ENCODE measurements around the gene RTN1. TPM values are rescaled to one million over a fixed set of nuclear protein-coding genes. Genes with fewer than 3 reads are reported as not detected.

RTN1 gene
- polyA plus RNA-seq, 1 of the 3 experiments (the other 2 are of a cell fraction), result 1.6 TPM

DNA sequence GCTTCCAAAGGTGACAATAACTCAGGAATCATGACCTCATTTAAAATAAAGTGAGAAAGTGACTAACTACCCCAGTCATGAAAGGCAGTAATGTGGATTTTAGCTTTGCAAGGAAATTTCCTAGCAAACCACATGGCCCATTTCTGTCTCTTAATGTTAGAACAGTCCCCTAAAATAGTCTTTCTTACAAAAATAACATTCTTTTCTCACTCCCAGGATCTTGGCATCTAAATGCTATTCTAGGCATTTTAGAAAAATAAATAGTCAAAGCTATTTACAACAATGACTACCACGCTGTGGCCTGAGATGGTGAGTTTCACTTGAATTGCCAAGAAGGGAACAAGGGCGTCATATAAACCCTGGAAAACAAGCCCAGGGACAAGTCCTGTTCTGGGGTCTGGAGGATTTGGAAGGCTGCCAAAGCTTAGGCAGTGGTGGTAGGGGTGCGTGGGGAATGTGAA, 192.8 kb downstream of the RTN1 start:
- DNase-seq, result no peak
- POLR2A ChIA-PET, result no interaction called here

DNA sequence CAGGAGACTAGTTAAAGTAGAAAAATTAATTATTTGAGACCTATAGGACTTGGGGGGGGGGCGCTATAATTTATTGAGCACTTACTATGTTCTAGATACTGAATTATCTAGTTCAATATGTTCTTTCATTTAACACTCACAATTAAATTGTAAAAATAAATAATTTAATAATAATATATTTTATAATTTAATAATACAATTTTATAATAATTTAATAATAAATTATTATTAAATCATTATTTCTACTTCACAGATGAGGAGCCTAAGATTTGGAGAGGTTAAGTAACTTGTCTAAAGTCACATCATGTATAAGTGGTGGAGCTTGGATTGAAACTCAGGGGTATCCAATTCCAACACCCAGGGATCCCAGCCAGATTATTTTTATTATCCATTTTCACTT, 195.2 kb downstream of the RTN1 start:
- no peaks in the 10 kb centered on the region for H3K27me3 ChIP-seq (ENCODE audit: insufficient read depth)
- H3K36me3 ChIP-seq (replicated peaks in 1 of 2; ENCODE audit: control insufficient read depth in 1 of 2, insufficient read depth in 2 of 2, low read length in 1 of 2), result no peaks in the 10 kb centered on the region
- no peak overlapping the region for H3K4me2 ChIP-seq
- no peaks in the 10 kb centered on the region for H3K79me2 ChIP-seq (ENCODE audit: insufficient read depth)
- no peak for TF ChIP-seq EZH2phosphoT487 (IDR thresholded peaks at IDR 0.05; ENCODE audit: borderline replicate concordance, low read depth)
- no peak for TF ChIP-seq FOSL2 (IDR thresholded peaks at IDR 0.05; ENCODE audit: borderline replicate concordance, low read depth)
- no peak for TF ChIP-seq POLR2AphosphoS5 (IDR thresholded peaks at IDR 0.05; ENCODE audit: low read depth, low read length)
- TF ChIP-seq YY1 (IDR thresholded peaks at IDR 0.05; ENCODE audit: low read depth), result no peak
- no peak for TF ChIP-seq NRF1 (IDR thresholded peaks at IDR 0.05; ENCODE audit: low read depth, low read length)
- no peak for TF ChIP-seq ELF1 (IDR thresholded peaks at IDR 0.05)
- TF ChIP-seq TEAD4 (IDR thresholded peaks at IDR 0.05; ENCODE audit: borderline replicate concordance, insufficient read depth), result no peak
- TF ChIP-seq, protein P1, sequence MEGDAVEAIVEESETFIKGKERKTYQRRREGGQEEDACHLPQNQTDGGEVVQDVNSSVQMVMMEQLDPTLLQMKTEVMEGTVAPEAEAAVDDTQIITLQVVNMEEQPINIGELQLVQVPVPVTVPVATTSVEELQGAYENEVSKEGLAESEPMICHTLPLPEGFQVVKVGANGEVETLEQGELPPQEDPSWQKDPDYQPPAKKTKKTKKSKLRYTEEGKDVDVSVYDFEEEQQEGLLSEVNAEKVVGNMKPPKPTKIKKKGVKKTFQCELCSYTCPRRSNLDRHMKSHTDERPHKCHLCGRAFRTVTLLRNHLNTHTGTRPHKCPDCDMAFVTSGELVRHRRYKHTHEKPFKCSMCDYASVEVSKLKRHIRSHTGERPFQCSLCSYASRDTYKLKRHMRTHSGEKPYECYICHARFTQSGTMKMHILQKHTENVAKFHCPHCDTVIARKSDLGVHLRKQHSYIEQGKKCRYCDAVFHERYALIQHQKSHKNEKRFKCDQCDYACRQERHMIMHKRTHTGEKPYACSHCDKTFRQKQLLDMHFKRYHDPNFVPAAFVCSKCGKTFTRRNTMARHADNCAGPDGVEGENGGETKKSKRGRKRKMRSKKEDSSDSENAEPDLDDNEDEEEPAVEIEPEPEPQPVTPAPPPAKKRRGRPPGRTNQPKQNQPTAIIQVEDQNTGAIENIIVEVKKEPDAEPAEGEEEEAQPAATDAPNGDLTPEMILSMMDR (IDR thresholded peaks at IDR 0.05), result no peak
- TF ChIP-seq, protein P2, sequence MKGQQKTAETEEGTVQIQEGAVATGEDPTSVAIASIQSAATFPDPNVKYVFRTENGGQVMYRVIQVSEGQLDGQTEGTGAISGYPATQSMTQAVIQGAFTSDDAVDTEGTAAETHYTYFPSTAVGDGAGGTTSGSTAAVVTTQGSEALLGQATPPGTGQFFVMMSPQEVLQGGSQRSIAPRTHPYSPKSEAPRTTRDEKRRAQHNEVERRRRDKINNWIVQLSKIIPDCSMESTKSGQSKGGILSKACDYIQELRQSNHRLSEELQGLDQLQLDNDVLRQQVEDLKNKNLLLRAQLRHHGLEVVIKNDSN (IDR thresholded peaks at IDR 0.05; ENCODE audit: borderline replicate concordance, low read depth), result no peak
- TF ChIP-seq, protein P3, sequence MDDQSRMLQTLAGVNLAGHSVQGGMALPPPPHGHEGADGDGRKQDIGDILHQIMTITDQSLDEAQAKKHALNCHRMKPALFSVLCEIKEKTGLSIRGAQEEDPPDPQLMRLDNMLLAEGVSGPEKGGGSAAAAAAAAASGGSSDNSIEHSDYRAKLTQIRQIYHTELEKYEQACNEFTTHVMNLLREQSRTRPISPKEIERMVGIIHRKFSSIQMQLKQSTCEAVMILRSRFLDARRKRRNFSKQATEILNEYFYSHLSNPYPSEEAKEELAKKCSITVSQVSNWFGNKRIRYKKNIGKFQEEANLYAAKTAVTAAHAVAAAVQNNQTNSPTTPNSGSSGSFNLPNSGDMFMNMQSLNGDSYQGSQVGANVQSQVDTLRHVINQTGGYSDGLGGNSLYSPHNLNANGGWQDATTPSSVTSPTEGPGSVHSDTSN (IDR thresholded peaks at IDR 0.05), result no peak
- TF ChIP-seq CHD2 (IDR thresholded peaks at IDR 0.05; ENCODE audit: low read length, partially characterized antibody), result no peak
- TF ChIP-seq, protein P4, sequence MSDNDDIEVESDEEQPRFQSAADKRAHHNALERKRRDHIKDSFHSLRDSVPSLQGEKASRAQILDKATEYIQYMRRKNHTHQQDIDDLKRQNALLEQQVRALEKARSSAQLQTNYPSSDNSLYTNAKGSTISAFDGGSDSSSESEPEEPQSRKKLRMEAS (IDR thresholded peaks at IDR 0.05; ENCODE audit: low read depth), result no peak
- TF ChIP-seq, protein P5, sequence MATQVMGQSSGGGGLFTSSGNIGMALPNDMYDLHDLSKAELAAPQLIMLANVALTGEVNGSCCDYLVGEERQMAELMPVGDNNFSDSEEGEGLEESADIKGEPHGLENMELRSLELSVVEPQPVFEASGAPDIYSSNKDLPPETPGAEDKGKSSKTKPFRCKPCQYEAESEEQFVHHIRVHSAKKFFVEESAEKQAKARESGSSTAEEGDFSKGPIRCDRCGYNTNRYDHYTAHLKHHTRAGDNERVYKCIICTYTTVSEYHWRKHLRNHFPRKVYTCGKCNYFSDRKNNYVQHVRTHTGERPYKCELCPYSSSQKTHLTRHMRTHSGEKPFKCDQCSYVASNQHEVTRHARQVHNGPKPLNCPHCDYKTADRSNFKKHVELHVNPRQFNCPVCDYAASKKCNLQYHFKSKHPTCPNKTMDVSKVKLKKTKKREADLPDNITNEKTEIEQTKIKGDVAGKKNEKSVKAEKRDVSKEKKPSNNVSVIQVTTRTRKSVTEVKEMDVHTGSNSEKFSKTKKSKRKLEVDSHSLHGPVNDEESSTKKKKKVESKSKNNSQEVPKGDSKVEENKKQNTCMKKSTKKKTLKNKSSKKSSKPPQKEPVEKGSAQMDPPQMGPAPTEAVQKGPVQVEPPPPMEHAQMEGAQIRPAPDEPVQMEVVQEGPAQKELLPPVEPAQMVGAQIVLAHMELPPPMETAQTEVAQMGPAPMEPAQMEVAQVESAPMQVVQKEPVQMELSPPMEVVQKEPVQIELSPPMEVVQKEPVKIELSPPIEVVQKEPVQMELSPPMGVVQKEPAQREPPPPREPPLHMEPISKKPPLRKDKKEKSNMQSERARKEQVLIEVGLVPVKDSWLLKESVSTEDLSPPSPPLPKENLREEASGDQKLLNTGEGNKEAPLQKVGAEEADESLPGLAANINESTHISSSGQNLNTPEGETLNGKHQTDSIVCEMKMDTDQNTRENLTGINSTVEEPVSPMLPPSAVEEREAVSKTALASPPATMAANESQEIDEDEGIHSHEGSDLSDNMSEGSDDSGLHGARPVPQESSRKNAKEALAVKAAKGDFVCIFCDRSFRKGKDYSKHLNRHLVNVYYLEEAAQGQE (IDR thresholded peaks at IDR 0.05; ENCODE audit: low read depth, low read length), result no peak
- no peak for TF ChIP-seq RCOR1 (IDR thresholded peaks at IDR 0.05; ENCODE audit: low read length)
- no peak for TF ChIP-seq EP300 (IDR thresholded peaks at IDR 0.05; ENCODE audit: borderline replicate concordance in 1 of 2, low read depth in 1 of 2, low read length in 1 of 2)
- ChIA-PET CTCF (interaction anchor here (1.3 to 1.9 kb wide), 3 partner anchors 42 to 223 kb away, joined by 3 to 5 read pairs (median 4); partner anchors contain the start of gene CCDC175), POLR2A (no interaction called here)
- no peak overlapping the region for H2AFZ ChIP-seq (ENCODE audit: low read depth)
- no peak for DNase-seq
- H4K20me1 ChIP-seq (ENCODE audit: insufficient read depth), result no peaks in the 10 kb centered on the region
- no peak overlapping the region for H3K9ac ChIP-seq
- H3K9me3 ChIP-seq, result no peaks in the 10 kb centered on the region
- no peak overlapping the region for H3K27ac ChIP-seq (ENCODE audit: low read depth in 2 of 2, low read length in 1 of 2)
- 0% methylated on average over 1 of the region's 1 CpG for WGBS (ENCODE audit: low lambda C conversion rate)
- no peaks in the 10 kb centered on the region for H3K9me2 ChIP-seq
- H3K4me1 ChIP-seq (ENCODE audit: control insufficient read depth in 1 of 2, insufficient read depth in 2 of 2, low read depth in 1 of 2, low read length in 1 of 2), result no peaks in the 10 kb centered on the region
- no peaks in the 10 kb centered on the region for H3F3A ChIP-seq (replicated peaks; ENCODE audit: insufficient read depth)
- H3K4me3 ChIP-seq (ENCODE audit: low read depth in 2 of 2, low read length in 1 of 2), result no peak overlapping the region

More for the DNA sequence above, 192.8 kb downstream of the RTN1 start:
- no peaks in the 10 kb centered on the region for H3K27me3 ChIP-seq (ENCODE audit: insufficient read depth)
- no peaks in the 10 kb centered on the region for H3K9me3 ChIP-seq
- H3K9me2 ChIP-seq, result no peaks in the 10 kb centered on the region
- H3K36me3 ChIP-seq (replicated peaks in 1 of 2; ENCODE audit: control insufficient read depth in 1 of 2, insufficient read depth in 2 of 2, low read length in 1 of 2), result no peaks in the 10 kb centered on the region
- no peak overlapping the region for H3K4me2 ChIP-seq
- H3K9ac ChIP-seq, result no peak overlapping the region
- no peaks in the 10 kb centered on the region for H3K4me1 ChIP-seq (ENCODE audit: control insufficient read depth in 1 of 2, insufficient read depth in 2 of 2, low read depth in 1 of 2, low read length in 1 of 2)
- H3K79me2 ChIP-seq (ENCODE audit: insufficient read depth), result no peaks in the 10 kb centered on the region
- H3K4me3 ChIP-seq (ENCODE audit: low read depth in 2 of 2, low read length in 1 of 2), result no peak overlapping the region
- H4K20me1 ChIP-seq (ENCODE audit: insufficient read depth), result no peaks in the 10 kb centered on the region
- CTCF ChIA-PET, result interaction anchor here (1.1 to 2.4 kb wide), 2 partner anchors 45 to 220 kb away, joined by 4 to 10 read pairs; no protein-coding TSS in a partner anchor
- WGBS (ENCODE audit: low lambda C conversion rate), result 30% methylated on average over 3 of the region's 3 CpGs
- no peak overlapping the region for H3K27ac ChIP-seq (ENCODE audit: low read depth in 2 of 2, low read length in 1 of 2)
- H3F3A ChIP-seq (replicated peaks; ENCODE audit: insufficient read depth), result no peaks in the 10 kb centered on the region
- no peak overlapping the region for H2AFZ ChIP-seq (ENCODE audit: low read depth)
- TF ChIP-seq NRF1 (IDR thresholded peaks at IDR 0.05; ENCODE audit: low read depth, low read length), result no peak
- TF ChIP-seq, protein P6, sequence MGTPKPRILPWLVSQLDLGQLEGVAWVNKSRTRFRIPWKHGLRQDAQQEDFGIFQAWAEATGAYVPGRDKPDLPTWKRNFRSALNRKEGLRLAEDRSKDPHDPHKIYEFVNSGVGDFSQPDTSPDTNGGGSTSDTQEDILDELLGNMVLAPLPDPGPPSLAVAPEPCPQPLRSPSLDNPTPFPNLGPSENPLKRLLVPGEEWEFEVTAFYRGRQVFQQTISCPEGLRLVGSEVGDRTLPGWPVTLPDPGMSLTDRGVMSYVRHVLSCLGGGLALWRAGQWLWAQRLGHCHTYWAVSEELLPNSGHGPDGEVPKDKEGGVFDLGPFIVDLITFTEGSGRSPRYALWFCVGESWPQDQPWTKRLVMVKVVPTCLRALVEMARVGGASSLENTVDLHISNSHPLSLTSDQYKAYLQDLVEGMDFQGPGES (IDR thresholded peaks at IDR 0.05; ENCODE audit: low read depth, low read length), result no peak
